ENCODE data around the gene MGAT1.

The MGAT1 gene

GRCh38 chr5:180802325-180803180, at the start of gene MGAT1:
MGAT1 (minus strand) TSS chr5:180802806; CDS start chr5:180792971, 9,835 bp downstream.
- no peak for TF ChIP-seq CTCF (IDR thresholded peaks at IDR 0.05; ENCODE audit: extremely low read depth, missing control alignments)
- DNase-seq (ENCODE audit: low spot score): peak; percentile 99

GRCh38 chr5:180850434-180851078, 48.0 kb upstream of the MGAT1 start:
- no peak for TF ChIP-seq CTCF (IDR thresholded peaks at IDR 0.05; ENCODE audit: extremely low read depth, missing control alignments)
- DNase-seq (ENCODE audit: low spot score): no peak

- TF ChIP-seq CTCF (IDR thresholded peaks at IDR 0.05; ENCODE audit: extremely low read depth, missing control alignments): no peak
- no peak for DNase-seq (ENCODE audit: low spot score)
Observed at GRCh38 chr5:180849827-180850226, 47.2 kb upstream of the MGAT1 start.

GRCh38 chr5:180848878-180849277, 46.3 kb upstream of the MGAT1 start:
- no peak for TF ChIP-seq CTCF (IDR thresholded peaks at IDR 0.05; ENCODE audit: extremely low read depth, missing control alignments)
- no peak for DNase-seq (ENCODE audit: low spot score)

GRCh38 chr5:180848265-180848664, 45.7 kb upstream of the MGAT1 start:
- no peak for TF ChIP-seq CTCF (IDR thresholded peaks at IDR 0.05; ENCODE audit: extremely low read depth, missing control alignments)
- no peak for DNase-seq (ENCODE audit: low spot score)

- no peak for TF ChIP-seq CTCF (IDR thresholded peaks at IDR 0.05; ENCODE audit: extremely low read depth, missing control alignments)
- DNase-seq (ENCODE audit: low spot score): no peak
Observed at GRCh38 chr5:180847026-180847425, 44.4 kb upstream of the MGAT1 start.

GRCh38 chr5:180844858-180845257, 42.3 kb upstream of the MGAT1 start:
- no peak for TF ChIP-seq CTCF (IDR thresholded peaks at IDR 0.05; ENCODE audit: extremely low read depth, missing control alignments)

More at GRCh38 chr5:180844858-180845257, 42.3 kb upstream of the MGAT1 start:
- no peak for DNase-seq (ENCODE audit: low spot score)

Measured in GM20000 (cell line).